Loucy (cell line): ENCODE data around the gene GPC1.

Experiments used
- CTCF ChIP-seq: fragments of 200-600 bp; sonication (generic); conservative IDR thresholded peaks from 2 replicates; pipeline ENCODE4 v1.5.1; 2014; ENCODE audit warnings: mild to moderate bottlenecking, antibody characterized with exemption, low read length
- EZH2phosphoT487 ChIP-seq: fragments of 200-600 bp; IDR thresholded peaks from 2 replicates; pipeline ENCODE4 v1.6.1; 2018; ENCODE audit warnings: antibody characterized with exemption, mild to moderate bottlenecking, moderate library complexity, borderline replicate concordance

- TF ChIP-seq CTCF: no peak
- no peak for TF ChIP-seq EZH2phosphoT487
These were observed 48.2 kb upstream of the GPC1 start for GRCh38 chr2:240387325-240387668.
